Urinary bladder (tissue), 4 donors: ENCODE data around the gene CNTNAP2. TPM values are rescaled to one million over a fixed set of nuclear protein-coding genes. Genes with fewer than 3 reads are reported as not detected.

Experiments
- DNase-seq: peaks from one replicate; pipeline ENCODE4 v3.0.0-alpha.2; 2015; ENCODE audit errors: extremely low spot score
- H3K27ac ChIP-seq: one replicate; pipeline ENCODE4 v1.5.1; 2013; ENCODE audit warnings: low read depth, mild to moderate bottlenecking, moderate library complexity
- H3K36me3 ChIP-seq: one replicate; pipeline ENCODE4 v1.6.1; 2013; ENCODE audit warnings: mild to moderate bottlenecking, moderate library complexity; ENCODE audit not compliant: insufficient read depth
- H3K4me1 ChIP-seq: one replicate; pipeline ENCODE4 v1.6.1; 2013; ENCODE audit warnings: mild to moderate bottlenecking, moderate library complexity; ENCODE audit not compliant: insufficient read depth
- H3K4me3 ChIP-seq: one replicate; pipeline ENCODE4 v1.5.1; 2013; ENCODE audit warnings: low read depth, low read length
- WGBS: extraction: QIAGEN DNeasy Blood & Tissue Kit; methylation state at CpG from one replicate; pipeline ENCODE4 v1.1.7; 2013; 5-methylcytosine and 5-hydroxymethylcytosine counted together
- polyA plus RNA-seq: library from polyadenylated mRNA; stranded (reverse); fragments of 200-250 nt; gene quantifications from one replicate; pipeline ENCODE4 v1.2.3, GENCODE V29; 2013
- total RNA-seq: library from RNA; depleted of rRNA; stranded (reverse); fragments of >200 nt; gene quantifications from one replicate; pipeline ENCODE4 v1.2.3, GENCODE V29; 2014
- donor health status: healthy with polysubstance abuse.
- donor health status: healthy.

Gene CNTNAP2
- total and polyA plus RNA-seq, 2 donors, result 0.28 to 23.3 TPM

DNA sequence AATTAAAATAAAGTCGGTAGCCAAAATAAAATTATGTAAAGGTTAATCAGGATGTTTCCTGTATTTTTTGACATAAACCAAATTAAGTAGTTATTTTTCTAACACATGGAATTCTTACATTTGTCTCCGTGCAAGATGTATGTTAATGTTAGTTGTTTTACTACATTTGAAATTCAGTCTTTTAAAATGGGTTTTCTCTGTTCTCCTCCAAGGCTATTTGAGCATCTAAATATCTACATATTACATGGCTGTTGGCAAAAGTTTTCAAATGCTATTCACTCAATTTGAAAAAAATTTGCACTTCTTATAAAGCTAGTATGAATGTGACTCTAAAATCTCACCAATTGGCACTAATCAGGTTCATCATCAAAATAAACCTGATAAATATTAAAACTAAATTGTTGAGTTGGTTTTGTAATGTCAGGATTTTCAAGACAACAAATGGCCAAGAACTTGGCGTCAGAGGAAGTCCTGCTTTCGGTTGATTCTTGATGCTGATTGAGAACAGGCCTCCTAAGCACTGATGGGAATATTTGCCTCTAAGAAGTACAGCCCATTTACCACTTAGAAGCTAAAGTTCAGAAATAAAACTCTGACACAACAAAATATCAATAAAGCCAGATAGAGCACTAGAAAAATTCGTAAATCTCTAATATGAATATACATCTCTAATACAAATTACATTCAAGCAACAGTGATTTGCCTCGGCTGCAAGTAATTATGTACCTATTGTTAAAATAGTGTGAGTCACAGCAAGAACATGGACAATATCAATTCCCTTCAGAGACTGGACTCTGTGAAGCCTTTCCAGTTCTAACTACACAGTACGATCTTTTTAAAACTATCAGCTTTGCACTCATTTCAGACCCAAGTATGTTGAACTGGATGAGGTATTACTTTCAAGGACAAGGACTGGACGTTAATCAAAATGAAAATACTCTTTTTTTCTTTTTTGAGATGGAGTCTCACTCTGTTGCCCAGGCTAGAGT is 1740.8 kb downstream of the CNTNAP2 start:
- H3K36me3 ChIP-seq, result no peaks in the 10 kb centered on the region
- no peaks in the 10 kb centered on the region for H3K4me1 ChIP-seq
- WGBS, result 83% methylated on average over 8 of the region's 8 CpGs
- no peak overlapping the region for H3K4me3 ChIP-seq
- no peak overlapping the region for H3K27ac ChIP-seq
- no peak for DNase-seq

DNA sequence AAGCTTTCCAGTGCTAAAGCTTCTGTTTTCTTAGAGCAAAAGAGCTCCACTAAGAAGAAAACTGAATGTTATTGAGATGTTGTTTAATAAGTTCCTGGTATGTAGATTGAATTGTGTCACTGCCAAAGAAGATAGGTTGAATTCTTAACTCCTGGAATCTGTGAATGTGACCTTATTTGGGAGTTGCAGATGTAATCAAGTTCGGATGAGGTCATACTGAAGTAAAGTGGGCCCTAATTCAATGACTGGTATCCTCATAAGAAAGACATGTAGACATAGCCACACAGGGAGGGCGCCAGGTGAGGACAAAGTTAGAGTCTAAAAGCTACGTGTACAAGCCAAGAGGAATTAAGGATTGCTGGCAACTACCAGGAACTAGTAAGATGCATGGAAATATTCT is 1741.8 kb downstream of the CNTNAP2 start:
- 72% methylated on average over 3 of the region's 3 CpGs for WGBS
- Histone ChIP-seq H3K4me1 (no peaks in the 10 kb centered on the region), H3K36me3 (no peaks in the 10 kb centered on the region), H3K27ac (no peak overlapping the region), H3K4me3 (no peak overlapping the region)
- no peak for DNase-seq

DNA sequence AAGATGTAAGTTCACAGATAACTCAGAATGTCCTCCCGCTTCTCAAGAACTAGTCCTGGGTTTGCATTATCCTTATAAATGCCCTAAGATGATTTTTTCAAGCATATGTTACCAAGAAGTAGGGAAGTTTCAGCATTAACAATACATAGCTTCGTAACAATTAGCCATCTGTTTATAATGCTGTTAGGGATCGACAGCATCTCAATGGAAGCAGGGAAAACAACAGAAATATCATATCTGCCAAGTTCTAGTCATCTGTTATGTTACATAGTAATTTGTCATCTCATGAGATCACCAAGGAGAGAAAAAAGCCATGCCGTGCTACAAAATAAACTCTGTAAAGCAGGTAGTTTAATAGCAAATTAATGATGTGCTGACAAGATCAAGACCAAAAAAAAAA is 1742.4 kb downstream of the CNTNAP2 start:
- DNase-seq, result no peak
- Histone ChIP-seq H3K4me1 (no peaks in the 10 kb centered on the region), H3K36me3 (no peaks in the 10 kb centered on the region), H3K4me3 (no peak overlapping the region), H3K27ac (no peak overlapping the region)
- 73% methylated on average over 4 of the region's 4 CpGs for WGBS

DNA sequence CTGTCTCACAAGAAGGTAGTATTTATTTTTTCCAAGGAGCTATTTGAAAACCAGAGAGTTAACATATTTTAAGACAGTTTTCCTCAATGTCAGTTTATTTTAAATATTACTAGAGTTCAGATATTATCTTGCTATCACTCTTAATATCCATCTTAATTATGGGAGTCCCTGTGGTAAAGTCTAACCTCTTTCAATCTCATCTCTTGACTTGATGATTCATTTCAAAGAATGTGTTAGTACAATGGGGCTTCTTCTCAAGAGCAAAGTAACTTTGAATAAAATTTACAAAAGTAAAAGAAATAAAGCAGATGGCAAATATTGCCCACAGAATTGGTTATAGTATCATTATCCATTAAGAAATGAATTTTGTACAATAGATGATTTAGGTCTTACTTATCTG is 1742.9 kb downstream of the CNTNAP2 start:
- Histone ChIP-seq H3K4me1 (no peaks in the 10 kb centered on the region), H3K36me3 (no peaks in the 10 kb centered on the region), H3K27ac (no peak overlapping the region), H3K4me3 (no peak overlapping the region)
- DNase-seq, result no peak

DNA sequence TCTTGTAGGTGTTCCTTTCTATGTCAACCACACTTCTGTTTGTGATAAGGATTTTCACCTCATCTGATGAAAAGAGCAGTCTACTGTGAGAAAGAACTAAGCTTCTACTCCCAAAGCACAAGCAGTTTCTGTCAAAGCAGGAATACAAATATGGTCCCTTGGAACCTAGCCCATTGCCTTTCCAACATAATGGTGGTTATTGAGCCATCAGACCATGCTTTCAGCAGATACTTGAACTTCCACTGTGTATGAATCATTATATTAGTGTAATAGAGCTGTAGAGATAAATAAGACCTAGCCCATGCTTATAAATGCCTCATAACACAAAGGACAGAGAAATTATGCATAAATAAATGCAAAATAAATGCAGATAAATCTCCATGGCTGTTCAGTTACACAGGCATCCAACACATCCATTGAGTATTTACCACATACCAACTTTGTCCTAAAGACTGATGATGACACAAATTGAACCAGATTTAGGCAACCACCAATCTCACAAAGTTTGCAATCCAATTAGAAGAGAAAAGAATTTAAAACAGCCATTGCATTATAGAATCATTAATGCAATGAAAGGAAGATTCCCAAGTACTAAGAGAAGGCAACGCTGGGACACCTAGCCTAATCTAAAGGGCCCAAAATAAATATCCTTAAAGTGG is 1744.6 kb downstream of the CNTNAP2 start:
- no peak for DNase-seq
- WGBS, result 92% methylated on average over 1 of the region's 1 CpG
- no peak overlapping the region for H3K27ac ChIP-seq

DNA sequence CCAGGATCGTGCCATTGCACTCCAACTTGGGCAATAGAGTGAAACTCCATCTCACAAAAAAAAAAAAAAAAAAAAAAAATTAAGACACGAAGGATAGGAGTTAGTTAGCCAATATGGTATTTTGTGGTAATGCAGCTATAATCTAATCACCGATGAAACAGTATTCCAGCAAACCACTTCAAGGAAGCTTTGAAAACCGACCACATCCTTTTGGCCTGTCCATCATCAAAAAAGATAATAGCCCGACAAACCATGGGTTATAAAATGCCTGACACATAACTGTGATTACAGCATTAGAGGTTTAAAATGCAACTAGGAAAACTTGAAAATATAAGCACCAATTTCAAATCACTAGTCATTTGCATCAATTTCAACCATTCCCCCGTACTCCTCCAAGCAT is 1745.3 kb downstream of the CNTNAP2 start:
- 84% methylated on average over 6 of the region's 6 CpGs for WGBS
- no peaks in the 10 kb centered on the region for H3K4me1 ChIP-seq
- no peak overlapping the region for H3K27ac ChIP-seq
- H3K4me3 ChIP-seq, result no peak overlapping the region
- H3K36me3 ChIP-seq, result no peaks in the 10 kb centered on the region
- DNase-seq, result no peak

More for the DNA sequence above, 1744.6 kb downstream of the CNTNAP2 start:
- H3K4me3 ChIP-seq, result no peak overlapping the region
- no peaks in the 10 kb centered on the region for H3K4me1 ChIP-seq
- H3K36me3 ChIP-seq, result no peaks in the 10 kb centered on the region

DNA sequence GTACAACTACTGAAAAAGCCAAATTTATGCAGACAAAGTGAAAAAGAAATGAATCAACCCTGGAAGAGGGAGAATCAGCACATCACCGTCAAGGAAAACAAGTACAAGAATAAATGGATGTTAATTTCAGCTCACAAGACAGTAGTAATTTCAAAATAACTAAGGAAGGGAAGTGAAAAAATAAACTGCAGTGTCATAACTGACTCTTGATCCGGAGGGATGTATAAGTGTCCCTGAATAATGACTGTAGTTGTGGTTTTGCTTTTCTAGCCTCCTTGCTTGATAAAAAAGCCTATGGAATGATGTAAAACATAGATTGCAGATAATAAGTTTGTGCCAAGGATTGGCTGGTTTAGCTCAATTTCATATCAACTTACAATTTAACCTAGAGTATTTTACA is 1752.9 kb downstream of the CNTNAP2 start:
- H3K27ac ChIP-seq, result no peak overlapping the region
- 74% methylated on average over 2 of the region's 2 CpGs for WGBS
- no peak for DNase-seq
- H3K4me3 ChIP-seq, result no peak overlapping the region
- no peaks in the 10 kb centered on the region for H3K4me1 ChIP-seq
- no peaks in the 10 kb centered on the region for H3K36me3 ChIP-seq

DNA sequence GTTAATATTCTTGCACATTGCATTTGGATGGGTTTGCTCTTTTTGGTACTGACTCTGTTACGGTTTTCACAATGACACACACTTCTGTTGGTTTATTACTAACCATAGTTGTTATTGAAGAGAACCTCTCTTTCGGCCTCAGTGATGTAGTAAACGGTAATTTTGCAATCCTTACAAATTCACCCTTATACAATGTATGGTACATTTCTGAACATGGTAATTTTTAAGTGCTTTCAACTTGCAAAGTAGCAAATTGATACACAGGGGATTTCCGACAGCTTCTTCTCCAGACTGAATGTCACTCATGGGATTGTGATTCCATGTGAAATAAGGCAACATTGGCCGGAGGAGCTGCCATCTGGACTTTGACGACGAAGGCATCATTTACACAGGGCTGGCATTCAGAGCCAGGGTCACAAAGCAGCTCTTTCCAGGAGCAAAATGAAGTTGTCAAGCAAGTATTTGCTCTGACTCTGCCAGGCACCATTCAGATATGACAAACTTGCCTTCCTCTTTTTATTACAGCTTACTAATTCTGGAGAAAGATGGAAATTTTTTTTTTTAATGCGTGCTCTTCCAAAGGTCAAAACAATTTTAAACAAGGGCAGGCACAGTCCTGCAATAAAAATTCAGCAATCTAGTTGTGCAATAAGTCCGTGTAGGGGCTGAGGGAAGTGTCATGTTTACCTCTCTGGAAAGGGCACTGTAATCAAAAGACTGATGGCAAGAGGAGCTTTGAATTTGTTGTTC is 1762.5 kb downstream of the CNTNAP2 start:
- H3K4me3 ChIP-seq, result no peak overlapping the region
- 41% methylated on average over 9 of the region's 9 CpGs for WGBS
- no peaks in the 10 kb centered on the region for H3K4me1 ChIP-seq
- H3K27ac ChIP-seq, result no peak overlapping the region
- DNase-seq, result no peak
- no peaks in the 10 kb centered on the region for H3K36me3 ChIP-seq

DNA sequence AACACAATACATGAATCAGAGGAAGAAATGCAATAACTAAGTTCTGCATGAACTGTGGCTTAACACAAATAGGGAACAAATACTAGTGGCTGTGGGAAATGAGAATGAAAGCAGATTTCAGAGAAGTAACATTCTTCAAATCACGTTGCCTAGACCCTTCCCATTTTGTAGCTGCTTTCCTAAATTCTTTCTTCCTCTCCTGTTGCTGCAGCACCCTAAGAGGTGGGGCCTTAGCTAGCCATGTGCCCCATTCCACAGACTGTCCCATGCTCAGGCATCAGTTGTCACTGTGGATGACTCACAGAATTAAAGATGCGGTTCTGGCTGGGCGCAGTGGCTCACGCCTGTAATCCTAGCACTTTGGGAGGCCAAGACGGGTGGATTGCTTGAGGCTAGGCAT is 1769.3 kb downstream of the CNTNAP2 start:
- no peak overlapping the region for H3K4me3 ChIP-seq
- H3K4me1 ChIP-seq, result no peaks in the 10 kb centered on the region
- 82% methylated on average over 5 of the region's 5 CpGs for WGBS

DNA sequence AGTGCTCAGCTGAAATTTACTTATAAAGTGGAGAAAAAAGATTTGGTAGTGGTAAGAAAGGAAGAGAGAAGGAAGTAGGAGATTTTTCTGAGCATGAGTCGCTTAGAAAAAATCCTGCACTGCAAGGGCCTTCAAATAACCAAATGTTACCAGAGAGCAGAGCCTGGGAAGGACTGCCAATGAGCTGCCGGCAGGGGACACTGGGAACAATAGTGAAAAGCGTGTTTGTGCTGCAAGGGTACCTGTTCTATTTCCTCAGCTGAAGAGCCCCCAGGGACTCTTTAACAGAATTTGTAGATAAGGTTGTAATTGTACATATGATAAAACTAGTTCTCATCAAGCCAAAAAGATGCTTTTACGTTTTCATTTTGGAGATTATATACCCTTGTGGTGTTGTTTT is 1777.7 kb downstream of the CNTNAP2 start:
- Histone ChIP-seq H3K4me3 (no peak overlapping the region), H3K4me1 (no peaks in the 10 kb centered on the region)
- WGBS, result 49% methylated on average over 4 of the region's 4 CpGs

More for the DNA sequence above, 1769.3 kb downstream of the CNTNAP2 start:
- Histone ChIP-seq H3K27ac (no peak overlapping the region), H3K36me3 (no peaks in the 10 kb centered on the region)
- DNase-seq, result no peak

DNA sequence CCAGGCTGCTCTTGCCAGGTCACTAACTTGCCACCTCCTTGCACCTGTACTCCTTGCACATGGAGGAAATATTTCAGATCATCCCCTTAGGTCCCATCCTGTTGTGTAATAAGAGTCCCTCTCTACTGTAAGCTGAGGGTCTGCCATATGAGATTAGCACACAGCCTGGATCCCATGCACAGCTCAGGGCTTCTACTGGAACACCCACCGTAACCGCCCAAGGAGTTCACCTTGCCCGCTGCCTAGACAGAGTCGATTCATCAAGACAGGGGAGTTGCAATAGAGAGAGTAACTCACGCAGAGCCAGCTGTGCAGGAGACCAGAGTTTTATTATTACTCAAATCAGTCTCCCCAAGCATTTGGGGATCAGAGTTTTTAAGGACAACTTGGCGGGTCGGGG is 1779.5 kb downstream of the CNTNAP2 start:
- 93% methylated on average over 7 of the region's 7 CpGs for WGBS
- DNase-seq, result no peak
- no peak overlapping the region for H3K27ac ChIP-seq
- H3K36me3 ChIP-seq, result peaks cover 2% of the 10 kb centered on the region
- no peak overlapping the region for H3K4me3 ChIP-seq
- no peaks in the 10 kb centered on the region for H3K4me1 ChIP-seq

More for the DNA sequence above, 1777.7 kb downstream of the CNTNAP2 start:
- no peak for DNase-seq
- Histone ChIP-seq H3K27ac (no peak overlapping the region), H3K36me3 (peaks cover 2% of the 10 kb centered on the region)

DNA sequence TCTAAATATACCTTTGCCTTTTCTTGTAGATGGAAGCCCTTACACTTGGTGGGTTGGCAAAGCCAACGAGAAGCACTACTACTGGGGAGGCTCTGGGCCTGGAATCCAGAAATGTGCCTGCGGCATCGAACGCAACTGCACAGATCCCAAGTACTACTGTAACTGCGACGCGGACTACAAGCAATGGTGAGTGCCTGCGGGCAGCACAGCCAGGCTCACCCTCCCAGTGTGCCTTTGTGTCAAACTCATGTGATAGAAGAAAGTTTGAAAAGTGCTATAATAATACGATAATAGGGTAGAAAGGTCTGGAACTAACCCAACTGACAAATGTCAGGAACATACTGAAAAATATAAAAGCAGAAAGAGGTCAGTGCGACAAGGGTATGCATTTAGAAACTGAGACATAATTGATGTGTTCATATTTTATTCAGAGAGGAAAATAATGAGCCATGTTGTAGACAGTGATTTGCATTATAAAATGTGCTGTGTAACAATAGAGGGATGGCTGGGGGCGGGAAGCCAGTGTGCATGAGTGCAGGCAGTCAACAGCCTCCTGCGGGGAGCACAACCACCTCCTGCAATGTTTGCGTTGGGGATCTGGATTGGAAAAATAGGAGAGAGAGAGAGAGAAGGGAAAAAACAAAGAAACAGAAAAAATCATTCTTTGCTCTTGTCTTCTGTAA is 1787.1 kb downstream of the CNTNAP2 start:
- DNase-seq, result no peak
- 88% methylated on average over 13 of the region's 13 CpGs for WGBS
- H3K27ac ChIP-seq, result no peak overlapping the region
- no peaks in the 10 kb centered on the region for H3K36me3 ChIP-seq
- H3K4me1 ChIP-seq, result no peaks in the 10 kb centered on the region
- no peak overlapping the region for H3K4me3 ChIP-seq

DNA sequence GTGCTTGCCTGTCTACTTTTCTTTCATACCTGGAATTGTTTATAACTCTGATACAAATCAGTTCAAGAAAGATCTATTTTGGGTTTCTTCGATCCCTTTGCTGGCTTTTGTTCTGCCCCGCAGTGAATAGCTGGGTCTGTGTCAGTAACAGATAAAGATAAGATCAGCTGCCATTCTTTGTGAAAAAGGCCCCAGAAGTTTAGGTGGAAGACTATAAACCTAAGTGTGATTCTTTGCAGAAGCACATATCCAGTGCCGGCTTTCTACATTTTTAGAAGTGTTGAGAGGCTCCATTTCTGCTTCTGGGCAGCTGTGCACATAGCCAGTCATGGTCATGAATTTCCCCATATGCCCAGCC is 1787.6 kb downstream of the CNTNAP2 start:
- H3K36me3 ChIP-seq, result no peaks in the 10 kb centered on the region
- WGBS, result 16% methylated on average over 3 of the region's 3 CpGs
- no peaks in the 10 kb centered on the region for H3K4me1 ChIP-seq
- DNase-seq, result no peak
- no peak overlapping the region for H3K4me3 ChIP-seq
- H3K27ac ChIP-seq, result no peak overlapping the region
